H1 (cell line): Measurements from ENCODE around the gene ITGA11. TPM values are rescaled to one million over a fixed set of nuclear protein-coding genes. Genes with fewer than 3 reads are reported as not detected.

Experiments used
- CTCF ChIA-PET: fragments of 300-600 bp; sonication (Branson Sonifier 250); formaldehyde crosslinking; loops from one replicate; lab custom pipeline; 2021; ENCODE audit not compliant: partially characterized antibody; lab: Charles Lee
- POLR2A ChIA-PET: fragments of 300-600 bp; sonication (Branson Sonifier 250); formaldehyde crosslinking; loops from one replicate; lab custom pipeline; 2021; ENCODE audit warnings: inconsistent platforms; ENCODE audit not compliant: partially characterized antibody; lab: Charles Lee
- DNase-seq, 2 experiments: peaks; one replicate each; pipeline versions ENCODE4 v3.0.0 to v3.0.0-alpha.2; 2010 to 2022; ENCODE audit warnings: low spot score in 2 of 2, low read depth in 1 of 2, mixed read lengths in 1 of 2
- FAIRE-seq: peaks from 2 replicates; lab custom pipeline; 2011; peaks lifted over from hg19 to GRCh38; lab: Jason Lieb, UNC
- H2AFZ ChIP-seq: 2 replicates; pipeline ENCODE4 v1.8.1; 2012; ENCODE audit warnings: low read length, inconsistent platforms
- H2AK5ac ChIP-seq: 2 replicates; pipeline ENCODE4 v1.6.1; 2013; ENCODE audit warnings: low read depth, low read length
- H2BK120ac ChIP-seq: replicated peaks from 2 replicates; pipeline ENCODE3; 2013; ENCODE audit warnings: low read depth, low read length, inconsistent platforms
- H2BK12ac ChIP-seq: 2 replicates; pipeline ENCODE4 v1.6.1; 2013; ENCODE audit warnings: low read depth, low read length
- H2BK15ac ChIP-seq: 2 replicates; pipeline ENCODE4 v1.6.1; 2013; ENCODE audit warnings: low read length
- H2BK20ac ChIP-seq: 2 replicates; pipeline ENCODE4 v1.6.1; 2013; ENCODE audit warnings: low read length
- H2BK5ac ChIP-seq: 2 replicates; pipeline ENCODE4 v1.6.1; 2013; ENCODE audit warnings: low read depth, low read length
- H3K14ac ChIP-seq: 2 replicates; pipeline ENCODE4 v1.6.1; 2013; ENCODE audit warnings: inconsistent platforms; ENCODE audit not compliant: insufficient read length
- H3K18ac ChIP-seq: 2 replicates; pipeline ENCODE4 v1.6.1; 2013; ENCODE audit warnings: low read length; ENCODE audit errors: extremely low read depth
- H3K23ac ChIP-seq: 2 replicates; pipeline ENCODE4 v1.6.1; 2013; ENCODE audit warnings: inconsistent platforms; ENCODE audit not compliant: insufficient read length
- H3K23me2 ChIP-seq: 2 replicates; pipeline ENCODE4 v1.6.1; 2013; ENCODE audit warnings: low read depth, low read length
- H3K27ac ChIP-seq: 2 replicates; pipeline ENCODE4 v1.6.1; 2011; ENCODE audit warnings: low read depth, low read length, inconsistent platforms
- H3K27me3 ChIP-seq, 4 experiments: replicated peaks in 1 of 4; 1 replicate in 1 of 4; 2 replicates in 3 of 4; pipeline versions ENCODE4 v1.6.1 to v1.8.1; 2011 to 2013; ENCODE audit warnings: low read length in 3 of 4, mild to moderate bottlenecking in 3 of 4, inconsistent platforms in 2 of 4, mixed read lengths in 2 of 4, moderate library complexity in 1 of 4; ENCODE audit not compliant: control insufficient read depth in 3 of 4, insufficient read depth in 3 of 4; ENCODE audit errors: extremely low read depth in 1 of 4
- H3K36me3 ChIP-seq, 4 experiments: 2 replicates each; pipeline versions ENCODE4 v1.6.1 to v1.8.1; 2011 to 2013; ENCODE audit warnings: mild to moderate bottlenecking in 4 of 4, low read length in 3 of 4, moderate library complexity in 2 of 4, control low read depth in 1 of 4, inconsistent platforms in 1 of 4; ENCODE audit not compliant: insufficient read depth in 4 of 4, control insufficient read depth in 2 of 4
- H3K4ac ChIP-seq: replicated peaks from 2 replicates; pipeline ENCODE3; 2013; ENCODE audit warnings: low read length, low read depth, mixed read lengths, inconsistent platforms; ENCODE audit not compliant: insufficient read length
- H3K4me1 ChIP-seq, 4 experiments: replicated peaks in 1 of 4; 1 replicate in 1 of 4; 2 replicates in 3 of 4; pipeline versions ENCODE4 v1.6.1 to v1.8.1; 2011 to 2013; ENCODE audit warnings: low read length in 3 of 4, inconsistent platforms in 2 of 4, mixed read lengths in 1 of 4; ENCODE audit not compliant: insufficient read depth in 4 of 4, control insufficient read depth in 3 of 4
- H3K4me2 ChIP-seq, 2 experiments: 2 replicates each; pipeline versions ENCODE4 v1.6.1 to v1.8.1; 2011 to 2013; ENCODE audit warnings: low read depth in 2 of 2, low read length in 2 of 2, control low read depth in 1 of 2, inconsistent platforms in 1 of 2, mild to moderate bottlenecking in 1 of 2; ENCODE audit not compliant: insufficient read depth in 1 of 2
- H3K4me3 ChIP-seq, 4 experiments: fragments of 200-600, 300-600 bp in 1 of 4; sonication (generic), shearing (Covaris generic), sonication (Bioruptor Twin) in 1 of 4; 2 replicates each; pipeline versions ENCODE4 v1.5.1 to v1.8.1; 2011 to 2016; ENCODE audit warnings: low read length in 4 of 4, low read depth in 3 of 4, control low read depth in 2 of 4, inconsistent platforms in 2 of 4, mild to moderate bottlenecking in 2 of 4, mixed read lengths in 1 of 4, moderate library complexity in 1 of 4; ENCODE audit not compliant: insufficient read depth in 2 of 4; ENCODE audit errors: extremely low read depth in 1 of 4
- H3K56ac ChIP-seq: replicated peaks from 2 replicates; pipeline ENCODE3; 2013; ENCODE audit warnings: low read depth, mild to moderate bottlenecking, mixed read lengths, low read length, inconsistent platforms; ENCODE audit not compliant: insufficient read length
- H3K79me1 ChIP-seq: 2 replicates; pipeline ENCODE4 v1.6.1; 2013; ENCODE audit warnings: low read depth, low read length, control low read depth
- H3K79me2 ChIP-seq, 2 experiments: 2 replicates each; pipeline versions ENCODE4 v1.6.1 to v1.8.1; 2012 to 2013; ENCODE audit warnings: low read length in 2 of 2, mild to moderate bottlenecking in 2 of 2, inconsistent platforms in 1 of 2; ENCODE audit not compliant: insufficient read depth in 2 of 2, control insufficient read depth in 1 of 2
- H3K9ac ChIP-seq, 4 experiments: replicated peaks in 1 of 4; 1 replicate in 1 of 4; 2 replicates in 3 of 4; pipeline versions ENCODE4 v1.6.1 to v1.8.1; 2011 to 2013; ENCODE audit warnings: low read depth in 3 of 4, low read length in 3 of 4, control low read depth in 2 of 4, mild to moderate bottlenecking in 2 of 4, moderate library complexity in 2 of 4, inconsistent platforms in 1 of 4; ENCODE audit errors: extremely low read depth in 1 of 4
- H3K9me3 ChIP-seq, 2 experiments: 2 replicates each; pipeline versions ENCODE4 v1.6.1 to v1.8.1; 2012 to 2013; ENCODE audit warnings: mild to moderate bottlenecking in 2 of 2, moderate library complexity in 2 of 2, control low read depth in 1 of 2, inconsistent platforms in 1 of 2, low read depth in 1 of 2, low read length in 1 of 2, mixed read lengths in 1 of 2; ENCODE audit not compliant: insufficient read depth in 2 of 2
- H4K20me1 ChIP-seq, 2 experiments: replicated peaks in 1 of 2; 2 replicates each; pipeline versions ENCODE3 to v1.8.1; 2011 to 2013; ENCODE audit warnings: inconsistent platforms in 2 of 2, low read length in 2 of 2, mild to moderate bottlenecking in 1 of 2; ENCODE audit not compliant: insufficient read depth in 2 of 2, control insufficient read depth in 1 of 2
- H4K5ac ChIP-seq: 2 replicates; pipeline ENCODE4 v1.6.1; 2013; ENCODE audit warnings: low read length, low read depth, mixed read lengths, inconsistent platforms; ENCODE audit not compliant: insufficient read length
- H4K8ac ChIP-seq: 2 replicates; pipeline ENCODE4 v1.8.0; 2013; ENCODE audit warnings: mild to moderate bottlenecking, moderate library complexity, low read length, inconsistent platforms; ENCODE audit not compliant: insufficient read depth; ENCODE audit errors: extremely low read depth
- H4K91ac ChIP-seq: replicated peaks from 2 replicates; pipeline ENCODE3; 2013; ENCODE audit warnings: low read length, mixed read lengths, inconsistent platforms; ENCODE audit not compliant: insufficient read length
- ASH2L ChIP-seq: fragments of 200-600, 300-600 bp; sonication (generic); IDR thresholded peaks from one replicate; pipeline ENCODE4 v1.7.1; 2017; ENCODE audit warnings: low read length
- MAFK ChIP-seq: IDR thresholded peaks from 2 replicates; pipeline ENCODE4 v1.6.1; 2012; ENCODE audit warnings: low read depth, mild to moderate bottlenecking, improper control_type of control experiment, low read length
- RAD21 ChIP-seq, 2 experiments: IDR thresholded peaks in 1 of 2; conservative IDR thresholded peaks in 1 of 2; 2 replicates each; pipeline ENCODE4 v1.6.1; 2011; ENCODE audit warnings: low read depth in 2 of 2, low read length in 2 of 2, improper control_type of control experiment in 1 of 2, inconsistent platforms in 1 of 2, mild to moderate bottlenecking in 1 of 2, moderate library complexity in 1 of 2
- RXRA ChIP-seq: IDR thresholded peaks from 2 replicates; pipeline ENCODE4 v1.6.1; 2011; ENCODE audit warnings: low read depth, mild to moderate bottlenecking, low read length, moderate library complexity; ENCODE audit not compliant: insufficient read depth
- SIN3A ChIP-seq, 2 experiments: IDR thresholded peaks in 1 of 2; conservative IDR thresholded peaks in 1 of 2; 2 replicates each; pipeline ENCODE4 v1.6.1; 2011 to 2012; ENCODE audit warnings: low read length in 2 of 2, improper control_type of control experiment in 1 of 2, low read depth in 1 of 2, mild to moderate bottlenecking in 1 of 2
- SP2 ChIP-seq: IDR thresholded peaks from 2 replicates; pipeline ENCODE4 v1.6.1; 2012; ENCODE audit warnings: mild to moderate bottlenecking, low read length, inconsistent platforms
- TAF7 ChIP-seq: optimal IDR thresholded peaks from 2 replicates; pipeline ENCODE3; 2011; ENCODE audit warnings: low read depth, mild to moderate bottlenecking, inconsistent platforms, low read length, moderate library complexity, borderline replicate concordance
- WGBS, 2 experiments: shearing (Covaris generic) in 1 of 2; methylation state at CpG; one replicate each; pipeline versions ENCODE4 v1.1.6 to v1.1.7; 2013 to 2015; ENCODE audit warnings: low lambda C conversion rate in 2 of 2, mixed read lengths in 2 of 2, inconsistent platforms in 1 of 2, low coverage in 1 of 2, missing lambda C conversion rate in 1 of 2; ENCODE audit not compliant: insufficient replicate concordance in 2 of 2, insufficient coverage in 1 of 2, insufficient read length in 1 of 2; ENCODE audit errors: extremely low coverage in 1 of 2, missing lambda C conversion rate in 1 of 2; 5-methylcytosine and 5-hydroxymethylcytosine counted together
- polyA plus RNA-seq, 7 experiments: library from polyadenylated mRNA; depleted of rRNA in 3 of 7; stranded (reverse) in 5 of 7; unstranded in 2 of 7; fragments of >200 nt in 5 of 7; fragments of 200-250 nt in 2 of 7; gene quantifications; 1 replicate in 5 of 7; 2 replicates in 1 of 7; 4 replicates in 1 of 7; pipeline versions ENCODE4 v1.2.1 to v1.2.3, GENCODE V29; 2011 to 2013; ENCODE audit warnings: missing spikeins in 2 of 7, mixed read lengths in 2 of 7
- total RNA-seq: library from RNA; stranded (reverse); fragmentation: NEBNext Ultra II Directional; extraction: Animal tissue kit (Norgen Biotek cat#: 25700); gene quantifications from 2 replicates; pipeline ENCODE4 v1.2.1, GENCODE V29; 2021
- TF ChIP-seq, protein P1 (sequence below), 3 experiments: IDR thresholded peaks; 1 replicate in 2 of 3; 2 replicates in 1 of 3; pipeline versions ENCODE4 v1.5.1 to v1.6.1; 2011; ENCODE audit warnings: low read length in 3 of 3, mild to moderate bottlenecking in 3 of 3, inconsistent platforms in 2 of 3, low read depth in 1 of 3, moderate library complexity in 1 of 3; ENCODE audit not compliant: insufficient read depth in 1 of 3; ENCODE audit errors: control extremely low read depth in 1 of 3

Gene ITGA11
- total and polyA plus RNA-seq, 2 of the 8 experiments (the other 6 are each of a cell fraction or from before 2014, with no cell fraction given) = 0.05 to 0.06 TPM

DNA sequence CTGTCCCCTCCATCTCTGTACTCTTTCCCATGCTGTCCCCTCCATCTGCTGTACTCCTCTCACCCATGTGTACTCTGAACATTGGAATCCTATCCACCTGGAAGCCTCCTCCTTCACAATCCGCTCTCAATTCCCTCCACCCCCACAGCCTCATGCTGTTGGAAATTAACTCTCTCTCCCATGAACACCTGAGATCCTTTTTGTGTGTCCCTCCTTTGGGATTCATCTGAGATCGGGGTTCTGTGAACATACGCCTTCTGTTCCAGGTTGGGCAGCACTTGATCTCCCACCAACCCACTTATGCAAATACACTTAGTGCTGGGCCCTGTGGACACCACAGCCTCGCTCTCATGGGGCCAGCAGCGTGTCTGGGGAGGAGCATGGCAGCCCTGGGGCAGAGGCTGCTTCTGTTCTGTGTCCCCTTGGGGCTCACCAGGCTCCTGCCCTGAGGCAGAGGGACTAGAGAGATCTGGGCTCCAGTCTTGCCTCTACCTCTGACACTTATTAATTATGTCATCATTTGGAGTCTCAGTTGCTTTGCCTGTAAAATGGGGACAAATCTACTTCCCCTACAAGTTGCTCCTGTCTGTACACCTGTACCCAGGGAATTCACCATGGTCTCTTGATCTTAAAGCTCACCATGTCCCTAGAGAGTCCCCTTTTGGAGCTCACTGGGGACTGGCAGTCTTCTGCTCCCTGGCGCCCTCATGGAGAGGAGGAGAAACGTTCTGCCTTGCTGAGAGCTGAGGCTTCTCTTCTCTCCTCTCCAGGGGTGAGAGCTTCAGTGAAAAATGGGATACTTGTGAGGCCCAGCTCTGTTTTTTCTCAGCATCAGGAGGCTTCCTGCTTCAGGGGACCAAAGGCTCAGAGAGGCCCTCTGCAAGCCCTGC is 42.7 kb downstream of the ITGA11 start:
- Histone ChIP-seq H2BK15ac (no peak overlapping the region), H2BK12ac (no peak overlapping the region), H2BK5ac (no peak overlapping the region), H3K4me1 (no peaks in the 10 kb centered on the region), H3K23ac (no peak overlapping the region), H4K91ac (no peak overlapping the region), H2AK5ac (no peak overlapping the region), H2AFZ (no peak overlapping the region), H3K9me3 (no peaks in the 10 kb centered on the region), H3K79me1 (no peaks in the 10 kb centered on the region), H3K14ac (no peak overlapping the region), H3K4me2 (no peak overlapping the region), H2BK20ac (no peak overlapping the region), H3K4ac (no peak overlapping the region), H3K27me3 (no peaks in the 10 kb centered on the region), H2BK120ac (no peak overlapping the region), H3K9ac (no peak overlapping the region), H3K18ac (no peak overlapping the region), H3K36me3 (no peaks in the 10 kb centered on the region), H3K56ac (no peak overlapping the region), H3K4me3 (no peak overlapping the region), H3K23me2 (no peaks in the 10 kb centered on the region), H3K27ac (no peak overlapping the region), H4K8ac (no peak overlapping the region), H4K5ac (no peak overlapping the region), H3K79me2 (no peaks in the 10 kb centered on the region), H4K20me1 (no peaks in the 10 kb centered on the region)
- no peak for FAIRE-seq
- TF ChIP-seq SIN3A (conservative IDR thresholded peaks at IDR 0.05 in 1 of 2, IDR thresholded peaks at IDR 0.05 in 1 of 2; ENCODE audit: low read depth in 1 of 2, low read length in 2 of 2) = no peak
- TF ChIP-seq SP2 = peak; percentile 13; the same call in 1 of the 2 replicates
- TF ChIP-seq RAD21 (IDR thresholded peaks at IDR 0.05 in 1 of 2, conservative IDR thresholded peaks at IDR 0.05 in 1 of 2; ENCODE audit: low read depth in 2 of 2, low read length in 2 of 2) = peak in 1 of 2 experiments; percentile 21; a peak in 1 of 4 replicates
- no peak for TF ChIP-seq MAFK
- TF ChIP-seq TAF7 = no peak
- no peak for TF ChIP-seq ASH2L
- TF ChIP-seq RXRA = no peak
- TF ChIP-seq, protein P1, sequence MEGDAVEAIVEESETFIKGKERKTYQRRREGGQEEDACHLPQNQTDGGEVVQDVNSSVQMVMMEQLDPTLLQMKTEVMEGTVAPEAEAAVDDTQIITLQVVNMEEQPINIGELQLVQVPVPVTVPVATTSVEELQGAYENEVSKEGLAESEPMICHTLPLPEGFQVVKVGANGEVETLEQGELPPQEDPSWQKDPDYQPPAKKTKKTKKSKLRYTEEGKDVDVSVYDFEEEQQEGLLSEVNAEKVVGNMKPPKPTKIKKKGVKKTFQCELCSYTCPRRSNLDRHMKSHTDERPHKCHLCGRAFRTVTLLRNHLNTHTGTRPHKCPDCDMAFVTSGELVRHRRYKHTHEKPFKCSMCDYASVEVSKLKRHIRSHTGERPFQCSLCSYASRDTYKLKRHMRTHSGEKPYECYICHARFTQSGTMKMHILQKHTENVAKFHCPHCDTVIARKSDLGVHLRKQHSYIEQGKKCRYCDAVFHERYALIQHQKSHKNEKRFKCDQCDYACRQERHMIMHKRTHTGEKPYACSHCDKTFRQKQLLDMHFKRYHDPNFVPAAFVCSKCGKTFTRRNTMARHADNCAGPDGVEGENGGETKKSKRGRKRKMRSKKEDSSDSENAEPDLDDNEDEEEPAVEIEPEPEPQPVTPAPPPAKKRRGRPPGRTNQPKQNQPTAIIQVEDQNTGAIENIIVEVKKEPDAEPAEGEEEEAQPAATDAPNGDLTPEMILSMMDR (IDR thresholded peaks at IDR 0.05; ENCODE audit: control extremely low read depth in 1 of 3, insufficient read depth in 1 of 3, low read depth in 1 of 3, low read length in 3 of 3) = peak; percentile 8 to 16 (median 15); a peak in 3 of 4 replicates
- 79% methylated on average over 7 of the region's 7 CpGs; no CpG with 5 or more reads in 1 of the 2 experiments for WGBS, 2 experiments
- POLR2A ChIA-PET = interaction anchor here (1.0 to 1.4 kb wide), 2 partner anchors 24 to 118 kb away, joined by 3 read pairs; no protein-coding TSS in a partner anchor
- DNase-seq = peak in 1 of 2 experiments; percentile 42
- CTCF ChIA-PET = interaction anchor here (0.6 to 2.3 kb wide), 11 partner anchors 10 to 149 kb away, joined by 3 to 9 read pairs (median 4); no protein-coding TSS in a partner anchor
